GM19099 (cell line): Measurements from ENCODE around the gene TPCN2.

Source experiments
- POLR2A ChIP-seq: IDR thresholded peaks from 3 replicates; pipeline ENCODE4 v1.6.1; 2011; ENCODE audit warnings: low read depth; ENCODE audit not compliant: insufficient read length; ENCODE audit errors: extremely low read depth

Gene TPCN2

DNA sequence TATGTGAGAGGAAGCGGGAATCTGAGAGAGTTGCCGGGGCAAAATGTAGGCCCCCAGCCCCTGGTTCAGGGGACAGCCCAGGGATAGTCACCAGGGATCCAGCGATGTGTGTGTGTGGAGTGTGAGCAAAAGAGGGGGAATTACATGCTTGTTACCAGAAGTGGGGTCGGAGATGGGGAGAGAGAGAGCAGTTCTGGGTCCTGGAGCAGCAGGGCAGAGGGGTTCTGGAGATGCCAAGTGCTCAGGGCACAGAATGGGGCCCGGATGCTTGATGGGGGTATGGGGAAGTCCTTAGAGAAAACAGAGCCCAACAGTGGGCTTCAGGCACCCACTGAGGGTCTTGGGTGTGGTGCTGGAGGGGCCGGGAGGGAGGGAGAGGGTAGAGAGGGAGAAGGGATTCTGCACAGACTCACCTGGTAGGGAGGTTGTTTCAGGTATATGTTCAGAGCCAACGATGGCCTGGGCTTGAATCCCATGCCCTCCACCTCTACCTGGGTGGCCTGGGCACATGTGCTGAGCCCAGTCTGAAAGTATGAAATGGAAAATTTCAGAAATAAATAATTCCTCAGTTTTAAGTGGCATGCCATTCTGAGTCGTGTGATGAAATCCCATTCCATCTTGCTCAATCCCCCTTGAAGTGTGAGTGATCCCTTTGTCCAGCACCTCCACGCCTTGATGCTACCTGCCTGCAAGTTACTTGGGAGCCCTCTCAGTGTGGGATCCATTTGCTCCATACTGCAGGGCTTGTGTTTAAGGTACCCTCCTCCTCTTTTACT lies 119.4 kb downstream of the TPCN2 start:
- TF ChIP-seq POLR2A, result no peak

DNA sequence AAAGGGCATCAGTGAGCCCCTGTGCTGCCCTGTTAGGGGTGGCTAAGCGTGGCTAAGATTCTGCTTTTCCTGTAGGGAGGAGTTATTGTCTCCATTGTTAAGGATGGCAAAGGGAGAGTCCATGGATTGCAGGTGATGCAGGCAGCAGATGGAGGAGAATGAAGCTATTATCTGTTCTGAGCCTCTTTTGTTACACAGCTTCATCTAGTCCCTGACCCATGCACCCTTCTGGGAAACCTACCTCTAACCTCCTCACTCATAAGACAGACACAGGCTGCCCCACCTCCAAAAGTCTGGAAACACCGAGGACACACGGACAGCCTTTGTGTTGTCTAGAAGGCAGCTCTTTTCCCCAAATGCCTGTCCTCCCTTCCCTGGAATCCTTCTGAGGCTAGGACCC lies 120.7 kb downstream of the TPCN2 start:
- no peak for TF ChIP-seq POLR2A

DNA sequence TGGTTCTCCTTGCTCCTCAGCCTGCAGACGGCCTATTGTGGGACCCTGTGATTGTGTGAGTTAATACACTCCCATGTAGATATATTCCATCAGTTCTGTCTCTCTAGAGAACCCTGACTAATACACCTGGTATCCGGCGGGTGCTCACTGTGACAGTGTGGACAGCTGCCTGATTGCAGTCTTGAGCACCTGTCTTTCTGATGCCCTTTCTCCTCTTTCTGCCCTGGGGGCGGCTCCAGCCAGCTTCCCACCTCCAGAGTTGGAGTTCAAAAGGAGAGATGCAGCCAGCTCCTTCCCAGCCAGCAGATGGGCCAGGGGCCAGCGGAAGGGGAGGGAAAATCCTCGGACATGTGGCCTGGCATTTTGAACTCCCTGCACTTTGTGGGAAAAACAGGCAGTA lies 122.0 kb downstream of the TPCN2 start:
- TF ChIP-seq POLR2A, result no peak

DNA sequence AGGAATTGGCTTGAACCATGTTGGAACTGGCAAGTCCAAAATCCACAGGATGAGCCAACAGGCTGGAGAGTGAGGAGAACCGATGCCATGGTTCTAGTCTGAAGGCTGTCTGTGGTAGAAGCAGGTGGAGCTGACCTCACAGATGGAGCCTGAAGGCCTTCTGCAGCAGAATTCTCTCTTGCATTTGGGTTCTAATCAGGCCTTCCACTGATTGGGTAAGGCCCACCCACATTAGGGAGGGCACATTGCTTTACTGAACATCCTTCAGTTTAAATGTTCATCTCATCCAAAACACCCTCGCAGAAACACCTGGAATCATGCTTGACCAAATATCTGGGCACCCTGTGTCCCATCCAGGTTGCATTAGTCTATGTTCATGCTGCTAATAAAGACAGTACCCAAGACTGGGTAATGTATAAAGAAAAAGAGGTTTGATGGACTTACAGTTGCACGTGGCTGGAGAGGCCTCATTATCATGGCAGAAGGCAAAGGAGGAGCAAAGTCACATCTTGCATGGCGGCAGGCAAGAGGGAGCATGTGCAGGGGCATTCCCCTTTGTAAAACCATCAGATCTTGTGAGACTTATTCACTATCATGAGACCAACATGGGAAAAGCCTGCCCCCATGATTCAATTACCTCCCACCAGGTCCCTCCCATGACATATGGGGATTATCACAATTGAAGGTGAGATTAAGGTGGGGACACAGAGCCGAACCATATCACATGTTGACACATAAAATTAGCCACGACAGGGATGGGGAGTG lies 122.9 kb downstream of the TPCN2 start:
- no peak for TF ChIP-seq POLR2A

DNA sequence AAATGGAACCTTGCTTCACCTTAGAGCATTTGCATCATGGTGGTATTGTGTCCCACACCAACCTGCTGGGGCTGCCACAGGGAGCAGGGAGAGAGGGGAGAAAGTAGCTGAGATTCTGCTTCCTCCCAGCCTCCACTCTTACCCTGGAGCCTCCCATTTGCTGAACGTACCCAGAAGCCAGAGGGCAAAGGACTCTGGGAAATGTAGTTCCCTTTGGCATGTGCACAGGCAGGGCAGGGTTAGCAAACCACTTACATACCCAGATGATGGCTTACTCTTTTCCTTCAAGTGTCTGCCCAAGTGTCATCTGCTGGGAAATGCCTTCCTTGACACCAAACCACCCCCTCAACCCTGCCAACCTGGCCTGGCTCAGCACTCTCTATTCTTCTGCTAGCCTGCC lies 123.9 kb downstream of the TPCN2 start:
- no peak for TF ChIP-seq POLR2A

DNA sequence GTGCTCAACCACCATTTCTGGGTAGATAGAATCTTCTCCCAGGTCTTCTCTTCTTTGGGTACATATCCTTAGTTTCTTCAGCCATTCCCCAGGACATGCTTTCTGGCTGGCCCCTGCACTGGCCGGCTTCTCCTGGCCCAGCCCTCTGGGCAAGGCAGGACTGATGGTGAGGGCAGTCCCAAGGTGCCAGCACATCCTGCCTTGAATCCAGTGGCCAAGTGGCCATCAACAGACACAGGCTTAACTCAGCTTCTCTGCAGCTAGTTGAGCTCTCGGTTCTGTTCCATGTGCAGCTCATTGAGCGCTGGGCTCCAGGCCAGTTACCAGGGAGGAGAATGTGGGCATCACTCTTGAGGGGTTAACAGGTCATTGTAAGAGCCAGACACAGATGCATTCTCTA lies 124.6 kb downstream of the TPCN2 start:
- no peak for TF ChIP-seq POLR2A

DNA sequence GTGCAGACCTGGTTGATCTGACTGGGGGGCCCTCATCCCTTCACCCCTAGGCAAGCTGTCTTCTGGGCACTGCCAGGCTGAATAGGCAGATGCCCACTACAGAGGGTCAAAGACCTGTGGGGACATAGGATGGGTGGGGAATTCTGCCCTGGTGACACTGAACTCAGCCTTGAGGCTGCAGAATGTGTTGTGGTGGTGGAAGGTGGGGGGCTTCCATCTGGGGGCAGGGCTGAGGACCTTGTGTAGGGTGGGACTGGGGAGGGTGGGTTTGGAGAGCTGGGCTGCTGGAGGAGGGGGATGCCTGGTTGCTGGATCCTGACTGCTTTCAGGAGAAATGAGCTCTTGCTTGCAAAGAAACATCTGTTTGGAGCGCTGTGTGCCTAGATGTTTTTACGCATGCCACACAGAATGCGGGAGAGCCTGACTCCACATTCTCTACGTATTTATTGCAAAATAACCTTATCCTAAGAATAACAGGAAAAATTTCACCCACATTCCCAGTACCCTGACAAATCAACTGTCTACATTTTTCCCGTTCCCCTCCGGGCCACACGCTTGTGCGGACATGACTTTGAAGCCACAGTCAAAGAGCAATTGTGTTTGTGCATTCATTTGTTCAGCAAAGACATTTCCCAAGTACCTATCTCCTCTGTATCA lies 125.3 kb downstream of the TPCN2 start:
- no peak for TF ChIP-seq POLR2A

DNA sequence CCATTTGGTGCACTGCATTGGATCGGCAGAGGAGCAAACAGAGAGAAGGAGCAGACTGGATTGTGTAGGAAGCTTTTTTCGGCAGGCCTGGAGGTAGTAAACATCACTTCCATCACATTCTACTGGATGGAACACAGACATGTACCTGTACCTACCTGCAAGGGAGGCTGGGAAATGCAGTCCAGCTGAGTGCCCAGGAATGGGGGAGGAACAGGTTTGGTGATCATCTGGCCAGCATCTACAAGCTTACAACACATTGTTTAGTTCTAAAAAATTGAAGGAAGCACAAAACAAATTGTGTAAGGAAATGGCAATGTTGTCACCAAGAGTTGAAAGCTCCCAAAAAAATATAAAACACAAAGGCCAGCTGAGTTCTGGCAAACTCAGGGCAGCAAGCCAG lies 126.1 kb downstream of the TPCN2 start:
- TF ChIP-seq POLR2A, result no peak

DNA sequence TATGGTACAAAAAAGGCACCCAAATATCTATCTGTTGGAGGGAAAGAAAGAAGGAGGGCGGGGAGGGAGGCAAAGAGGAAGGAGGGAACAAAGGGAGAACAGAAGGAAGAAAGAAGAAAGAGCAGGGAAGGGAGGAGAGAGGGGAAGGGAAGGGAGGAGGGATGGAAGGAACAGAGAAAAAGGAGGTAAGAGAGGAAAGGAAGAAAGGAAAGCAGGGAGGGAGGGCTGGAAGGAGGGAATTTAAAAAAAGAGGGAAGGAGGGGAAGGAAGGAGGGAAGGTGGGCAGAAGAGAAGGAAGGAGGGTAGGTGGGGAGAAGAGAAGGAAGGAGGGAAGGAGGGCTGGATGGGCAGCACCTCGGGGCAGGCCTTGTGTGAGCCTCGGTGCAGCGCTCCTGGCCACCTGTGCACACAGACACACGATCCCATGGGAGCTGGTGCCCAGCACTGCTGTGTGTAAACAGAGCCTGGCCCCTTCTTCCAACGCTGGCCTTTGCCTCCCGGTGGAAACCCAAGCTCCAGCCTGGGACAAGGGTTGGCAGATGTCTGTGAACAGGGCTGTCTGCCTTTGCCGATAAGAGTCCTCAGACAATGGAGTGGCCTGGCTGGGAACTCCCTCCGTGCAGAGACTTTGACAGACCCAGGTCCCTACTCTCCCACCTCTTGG lies 130.2 kb downstream of the TPCN2 start:
- TF ChIP-seq POLR2A, result no peak

DNA sequence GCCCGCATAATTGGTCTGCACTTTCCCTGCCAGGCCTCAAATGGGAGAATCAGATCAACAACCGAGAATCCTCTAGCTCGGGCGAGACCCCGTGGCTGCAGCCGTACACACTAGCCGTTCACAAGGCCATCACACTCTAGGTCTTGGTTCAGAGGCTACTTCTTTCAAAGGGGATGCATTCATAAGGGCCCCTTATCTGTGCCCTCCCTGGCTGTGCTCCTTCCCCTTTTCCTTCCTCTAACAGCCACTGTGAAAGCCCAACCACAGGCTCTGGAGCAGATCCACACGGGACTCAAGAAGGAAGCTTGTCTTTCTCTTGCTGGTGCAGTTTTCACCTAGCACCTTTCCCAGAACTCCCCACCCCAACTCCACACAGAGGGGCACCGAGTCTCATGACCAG lies 131.5 kb downstream of the TPCN2 start:
- no peak for TF ChIP-seq POLR2A

DNA sequence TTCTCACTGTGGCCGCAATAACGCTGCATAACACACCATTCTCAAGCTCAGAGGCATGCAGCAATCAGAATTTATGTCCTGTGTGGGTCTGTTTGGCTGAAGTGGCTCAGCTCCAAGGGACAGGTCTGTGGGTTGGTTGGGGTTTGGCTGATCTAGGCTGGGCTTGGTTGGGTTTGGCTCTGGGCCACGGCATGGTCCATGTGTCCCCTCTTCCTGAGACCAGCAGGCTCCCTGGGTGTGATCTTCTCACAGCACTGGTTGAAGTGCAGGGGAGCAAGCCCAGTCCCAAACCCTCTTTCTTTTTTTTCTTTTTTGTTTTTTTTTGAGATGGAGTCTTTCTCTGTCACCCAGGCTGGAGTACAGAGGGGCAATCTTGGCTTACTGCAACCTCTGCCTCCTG lies 132.0 kb downstream of the TPCN2 start:
- TF ChIP-seq POLR2A, result no peak

DNA sequence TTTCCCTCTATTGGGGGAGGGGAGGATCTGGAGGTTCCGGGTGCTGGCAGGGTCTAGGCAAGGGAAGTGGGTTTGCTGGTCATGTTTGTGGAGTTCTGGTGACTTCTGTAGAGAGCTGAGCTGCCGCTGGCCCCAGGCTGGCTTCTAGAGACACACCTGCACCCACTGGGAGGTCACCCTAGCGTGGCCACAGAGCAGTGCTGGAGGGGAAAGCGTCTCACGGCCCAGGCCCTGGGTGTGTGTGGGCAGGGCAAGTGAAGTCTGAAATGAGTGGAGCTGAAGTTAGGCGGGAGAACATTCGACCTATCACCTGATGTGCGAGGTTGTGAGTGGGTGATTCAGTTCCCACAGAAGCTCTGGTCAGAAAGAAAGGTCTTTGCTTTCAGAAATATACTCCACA lies 134.9 kb downstream of the TPCN2 start:
- TF ChIP-seq POLR2A, result no peak
